ENCODE data around the gene PPP3R1.

- TF ChIP-seq CTCF (optimal IDR thresholded peaks at IDR 0.05 in 1 of 3, IDR thresholded peaks at IDR 0.05 in 1 of 3, conservative IDR thresholded peaks at IDR 0.05 in 1 of 3; ENCODE audit: extremely low read depth in 1 of 3, insufficient read depth in 2 of 3, low read length in 3 of 3) (no peak), EZH2 (IDR thresholded peaks at IDR 0.05; ENCODE audit: low read length) (no peak)
These were observed 15.5 kb downstream of the PPP3R1 start for GRCh38 chr2:68236876-68237275.

Data from keratinocyte (primary cell).